Spinal cord (tissue), 10 donors: ENCODE data around the gene ADGRD2. TPM values are rescaled to one million over a fixed set of nuclear protein-coding genes. Genes with fewer than 3 reads are reported as not detected.

ENCODE experiments used
- DNase-seq, 6 donors: peaks; one replicate each; pipeline versions ENCODE4 v3.0.0 to v3.0.0-alpha.2; 2013 to 2015; ENCODE audit warnings: low spot score in 6 of 6, low read depth in 4 of 6
- H3K27ac ChIP-seq: one replicate; pipeline ENCODE4 v1.5.1; 2013; ENCODE audit warnings: low read depth, low read length, control low read depth
- H3K27me3 ChIP-seq: one replicate; pipeline ENCODE4 v1.6.1; 2013; ENCODE audit warnings: low read length; ENCODE audit not compliant: control insufficient read depth, insufficient read depth
- H3K36me3 ChIP-seq: one replicate; pipeline ENCODE4 v1.6.1; 2013; ENCODE audit warnings: low read length; ENCODE audit not compliant: control insufficient read depth, insufficient read depth
- H3K4me1 ChIP-seq: one replicate; pipeline ENCODE4 v1.6.1; 2013; ENCODE audit warnings: low read length; ENCODE audit not compliant: control insufficient read depth, insufficient read depth
- H3K4me3 ChIP-seq: one replicate; pipeline ENCODE4 v1.5.1; 2013; ENCODE audit warnings: low read depth, low read length, control low read depth
- H3K9me3 ChIP-seq: one replicate; pipeline ENCODE4 v1.6.1; 2013; ENCODE audit warnings: low read length; ENCODE audit not compliant: control insufficient read depth, insufficient read depth
- WGBS: methylation state at CpG from one replicate; pipeline ENCODE4 v1.1.5; 2013; ENCODE audit warnings: missing lambda C conversion rate; ENCODE audit not compliant: insufficient coverage; 5-methylcytosine and 5-hydroxymethylcytosine counted together
- polyA plus RNA-seq, 2 donors: library from polyadenylated mRNA; unstranded; fragments of 120-200 nt; gene quantifications; one replicate each; pipeline ENCODE4 v1.2.1, GENCODE V29; 2013; ENCODE audit not compliant: insufficient read length in 2 of 2
- total RNA-seq, 2 donors: library from RNA; depleted of rRNA in 1 of 2; stranded (reverse); fragments of 120-200 nt in 1 of 2; fragments of >200 nt in 1 of 2; gene quantifications; one replicate each; pipeline versions ENCODE4 v1.2.3 to v1.2.4, GENCODE V29; 2013 to 2014
- donor health status: healthy.

The ADGRD2 gene
- total and polyA plus RNA-seq, 4 donors: 0.50 to 29.7 (median 15.2) TPM

DNA sequence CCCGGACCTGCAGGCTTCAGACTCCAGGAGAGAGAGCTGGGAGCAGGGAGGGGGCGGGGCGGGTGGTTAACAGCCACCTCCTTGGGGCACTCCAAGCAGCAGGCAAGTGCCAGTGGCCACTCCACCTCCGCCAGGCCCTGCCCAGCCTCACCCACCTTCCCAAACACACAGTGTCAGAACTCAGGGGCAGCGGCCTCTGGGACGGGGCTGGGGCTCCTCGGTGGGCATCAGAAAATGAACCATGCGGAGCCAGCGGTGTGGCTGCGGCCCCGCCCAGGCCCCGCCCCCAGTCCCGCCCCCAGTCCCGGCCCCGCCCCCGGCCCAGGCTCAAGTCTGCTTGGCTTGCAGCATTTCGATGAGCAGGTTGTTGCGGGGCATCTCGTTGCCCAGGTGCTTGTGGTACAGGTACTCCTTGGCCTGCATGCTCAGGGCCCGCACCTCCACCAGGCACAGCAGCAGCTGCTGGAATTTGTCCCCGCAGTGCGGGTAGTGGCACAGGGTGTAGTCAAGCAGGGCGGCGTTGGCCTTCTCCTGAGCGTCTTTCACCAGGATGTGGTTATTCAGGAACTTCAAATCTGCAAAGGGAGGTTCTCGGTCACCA, 32.3 kb downstream of the ADGRD2 start:
- 34% methylated on average over 23 of the region's 26 CpGs for WGBS
- no peak overlapping the region for H3K4me3 ChIP-seq
- H3K36me3 ChIP-seq: no peaks in the 10 kb centered on the region
- H3K4me1 ChIP-seq: peaks cover 21% of the 10 kb centered on the region
- no peak overlapping the region for H3K27ac ChIP-seq
- H3K9me3 ChIP-seq: no peaks in the 10 kb centered on the region
- peaks cover 48% of the 10 kb centered on the region for H3K27me3 ChIP-seq
- DNase-seq: no peak

DNA sequence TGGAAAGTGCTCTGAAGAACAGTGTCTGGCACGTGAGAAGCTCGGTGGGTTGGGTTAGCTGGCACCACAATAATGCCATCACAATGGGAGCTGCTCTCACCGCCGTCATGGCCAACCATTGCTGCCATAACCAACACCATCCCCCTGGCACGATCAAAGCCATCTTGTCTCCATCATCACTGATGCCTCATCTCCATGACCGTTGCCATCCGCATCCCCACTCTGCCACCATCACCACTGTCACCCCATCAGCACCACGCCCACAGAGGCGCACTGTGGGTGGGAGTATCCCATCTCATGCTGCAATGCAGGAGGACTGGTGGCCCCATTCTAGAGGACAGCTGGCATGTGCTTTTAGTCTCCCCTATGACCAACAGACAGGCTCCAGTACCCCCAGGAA, 33.2 kb downstream of the ADGRD2 start:
- Histone ChIP-seq H3K27me3 (peaks cover 46% of the 10 kb centered on the region), H3K9me3 (no peaks in the 10 kb centered on the region), H3K36me3 (no peaks in the 10 kb centered on the region), H3K27ac (no peak overlapping the region), H3K4me1 (peaks cover 17% of the 10 kb centered on the region), H3K4me3 (no peak overlapping the region)
- WGBS: 93% methylated on average over 9 of the region's 9 CpGs
- DNase-seq: no peak

DNA sequence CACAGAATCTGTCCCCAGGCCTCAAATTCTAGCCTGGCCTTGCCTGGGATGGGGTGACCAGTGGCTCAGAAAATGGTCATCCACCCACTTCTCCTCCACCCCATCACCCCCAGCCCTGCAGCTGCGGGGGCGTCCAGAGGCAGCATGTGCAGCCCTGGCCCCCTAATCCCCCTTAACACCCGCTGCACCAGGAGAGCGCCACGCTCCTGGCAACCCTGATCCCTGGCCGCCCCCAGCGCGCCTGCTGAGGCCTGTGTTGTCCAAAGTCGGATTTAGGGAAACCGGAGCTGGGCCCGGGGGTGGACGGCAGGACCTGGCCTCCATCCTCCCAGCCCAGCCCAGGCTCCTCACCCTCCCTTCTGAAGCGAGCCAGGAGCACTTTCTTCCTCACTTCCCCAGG, 35.0 kb downstream of the ADGRD2 start:
- Histone ChIP-seq H3K27ac (no peak overlapping the region), H3K4me1 (peaks cover 15% of the 10 kb centered on the region), H3K27me3 (peaks cover 47% of the 10 kb centered on the region), H3K36me3 (no peaks in the 10 kb centered on the region), H3K9me3 (no peaks in the 10 kb centered on the region), H3K4me3 (no peak overlapping the region)
- no peak for DNase-seq
- 81% methylated on average over 12 of the region's 13 CpGs for WGBS

DNA sequence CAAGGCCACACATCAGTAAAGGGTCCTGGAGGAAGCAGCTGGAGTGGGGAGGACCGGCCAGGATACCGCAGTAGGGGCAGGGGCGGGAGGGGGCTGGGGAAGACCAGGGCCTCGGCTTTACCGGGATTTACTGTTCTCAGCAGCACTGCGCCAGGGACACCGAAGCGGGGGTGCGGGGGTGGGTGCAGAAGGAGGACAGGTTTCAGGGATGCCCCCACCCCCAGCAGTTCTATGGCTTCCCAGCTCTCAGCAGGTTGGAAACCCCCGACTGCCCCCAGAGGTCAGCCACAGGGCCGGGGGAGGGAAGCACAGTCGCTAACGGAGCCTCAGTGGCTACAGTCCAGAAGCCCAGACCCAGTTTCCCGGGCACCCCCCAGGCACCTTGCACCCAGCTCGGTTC, 35.7 kb downstream of the ADGRD2 start:
- no peaks in the 10 kb centered on the region for H3K9me3 ChIP-seq
- WGBS: 60% methylated on average over 11 of the region's 15 CpGs
- peaks cover 45% of the 10 kb centered on the region for H3K27me3 ChIP-seq
- H3K4me1 ChIP-seq: peaks cover 15% of the 10 kb centered on the region
- DNase-seq: no peak
- H3K27ac ChIP-seq: no peak overlapping the region
- H3K4me3 ChIP-seq: no peak overlapping the region
- no peaks in the 10 kb centered on the region for H3K36me3 ChIP-seq

DNA sequence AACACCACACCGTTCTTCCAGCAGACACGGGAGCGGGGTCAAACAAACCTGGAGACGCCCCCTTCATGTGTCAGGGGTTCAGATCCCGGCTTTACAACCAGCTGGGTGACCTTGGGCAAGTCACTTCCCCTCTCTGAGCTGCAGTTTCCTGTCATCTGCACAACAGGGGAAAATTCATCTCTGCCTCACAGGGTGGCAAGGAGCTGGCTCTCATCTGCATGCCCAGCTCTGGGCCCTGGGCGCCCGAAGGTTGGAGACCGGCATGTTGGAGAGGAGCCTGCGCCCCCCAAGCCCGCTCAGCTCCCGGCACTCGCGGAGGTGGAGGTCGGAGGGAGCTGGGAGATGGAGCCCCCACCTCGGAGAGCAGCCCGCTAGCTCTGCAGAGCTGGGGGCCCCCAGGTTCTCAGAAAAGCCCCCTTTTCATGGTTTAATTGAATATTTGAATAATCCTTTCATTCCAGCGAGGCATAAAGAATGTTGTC, 36.6 kb downstream of the ADGRD2 start:
- Histone ChIP-seq H3K4me3 (no peak overlapping the region), H3K36me3 (no peaks in the 10 kb centered on the region), H3K4me1 (peaks cover 12% of the 10 kb centered on the region), H3K27me3 (peaks cover 44% of the 10 kb centered on the region), H3K9me3 (no peaks in the 10 kb centered on the region), H3K27ac (no peak overlapping the region)
- DNase-seq: no peak
- WGBS: 26% methylated on average over 15 of the region's 17 CpGs

DNA sequence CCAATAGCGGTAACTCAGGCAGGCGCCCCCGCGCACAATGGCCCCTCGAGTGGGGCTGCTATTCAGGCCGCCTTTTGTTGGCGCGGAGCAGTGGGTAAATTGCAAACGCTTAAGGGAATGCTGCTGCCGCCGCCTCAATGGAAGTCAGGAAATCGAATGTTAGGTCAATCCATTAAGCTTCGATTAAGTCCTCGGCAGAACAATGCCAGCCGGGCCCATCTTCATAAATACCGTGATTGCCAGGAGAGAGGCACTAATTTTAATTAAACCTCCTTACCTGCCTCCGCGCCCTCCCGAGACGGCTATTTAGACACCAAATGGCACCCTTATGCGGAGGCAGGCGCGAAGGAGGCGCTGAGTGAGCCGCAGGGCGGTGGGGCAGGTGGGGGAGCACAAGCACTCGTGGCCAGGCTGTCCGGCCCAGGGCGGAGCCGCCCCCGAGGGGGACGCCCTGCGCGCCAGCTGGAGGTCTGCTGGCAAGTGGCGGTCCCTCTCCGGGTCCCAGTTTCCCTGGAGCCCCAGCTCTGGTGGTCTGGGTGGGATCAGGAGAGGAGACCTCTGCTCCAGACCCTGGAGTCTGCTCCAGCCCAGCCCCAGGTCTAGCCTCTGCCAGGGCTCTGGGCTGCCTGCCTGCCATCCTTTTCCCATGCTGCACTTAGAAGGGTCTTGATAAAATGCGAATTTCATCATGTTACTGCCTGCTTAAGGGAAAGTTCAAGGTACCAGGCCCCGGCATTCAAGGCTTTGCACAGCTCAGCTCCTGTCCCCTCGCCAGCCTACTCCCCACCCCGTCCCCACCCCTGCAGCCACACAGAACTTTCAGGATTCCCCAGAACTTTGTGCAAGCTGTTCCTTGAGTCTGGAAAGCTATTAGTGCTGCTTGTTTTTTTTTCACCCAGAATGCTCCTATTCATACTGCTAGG, 37.3 kb downstream of the ADGRD2 start:
- WGBS: 16% methylated on average over 36 of the region's 40 CpGs
- Histone ChIP-seq H3K36me3 (no peaks in the 10 kb centered on the region), H3K4me1 (peaks cover 12% of the 10 kb centered on the region), H3K27ac (no peak overlapping the region), H3K4me3 (no peak overlapping the region), H3K27me3 (peaks cover 40% of the 10 kb centered on the region), H3K9me3 (no peaks in the 10 kb centered on the region)
- peak in 2 of 6 donors; percentile 53 to 85 for DNase-seq

DNA sequence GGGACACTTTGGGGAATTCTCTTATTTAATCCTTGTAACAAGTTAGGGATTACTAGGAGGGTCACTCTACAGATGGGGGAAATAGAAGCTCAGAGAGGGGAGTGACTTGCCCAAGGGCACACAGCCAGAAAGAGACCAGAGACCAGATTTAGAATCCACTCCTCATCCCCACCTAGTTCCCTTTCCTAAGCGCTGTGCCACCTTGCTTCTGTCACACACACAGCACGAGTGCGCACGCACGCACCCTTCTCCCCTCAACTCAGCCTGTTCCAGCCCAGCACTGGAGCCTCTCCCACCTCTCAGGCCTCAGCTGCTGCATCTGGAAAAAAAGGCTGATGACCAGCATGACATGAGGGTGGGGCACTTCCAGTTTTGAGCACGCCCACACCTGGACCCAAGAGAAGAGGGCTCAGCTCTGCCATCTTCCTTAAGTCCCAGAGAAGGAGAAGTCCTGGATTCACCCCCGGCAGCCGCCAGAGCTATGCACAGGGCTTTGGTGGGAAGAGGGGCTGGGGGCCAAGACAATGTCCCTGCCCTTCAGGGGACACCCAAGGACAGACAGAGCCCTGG, 38.5 kb downstream of the ADGRD2 start:
- Histone ChIP-seq H3K4me1 (peaks cover 12% of the 10 kb centered on the region), H3K4me3 (no peak overlapping the region), H3K27ac (no peak overlapping the region), H3K9me3 (no peaks in the 10 kb centered on the region), H3K36me3 (peaks cover 3% of the 10 kb centered on the region), H3K27me3 (peaks cover 40% of the 10 kb centered on the region)
- WGBS: 92% methylated on average over 6 of the region's 8 CpGs
- DNase-seq: no peak

DNA sequence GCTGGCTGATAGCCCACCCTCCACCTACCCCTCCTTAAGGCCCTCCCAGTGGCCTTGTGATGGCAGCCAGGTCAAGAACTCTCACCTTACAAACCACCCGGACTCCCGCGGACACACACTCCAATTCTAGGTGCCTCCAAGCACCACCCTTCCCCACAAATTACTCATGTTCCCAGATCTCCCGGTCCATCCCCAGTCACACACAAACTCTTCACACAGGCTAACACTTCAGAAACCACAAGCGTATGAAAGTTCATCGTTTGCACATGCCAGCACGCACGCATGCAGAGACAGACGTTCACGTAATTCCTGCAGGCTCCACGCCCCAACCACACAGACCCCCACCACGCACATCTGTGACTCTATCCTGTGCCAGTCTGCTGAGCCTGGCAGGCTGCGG, 39.0 kb downstream of the ADGRD2 start:
- WGBS: 79% methylated on average over 13 of the region's 13 CpGs
- Histone ChIP-seq H3K9me3 (no peaks in the 10 kb centered on the region), H3K4me1 (peaks cover 12% of the 10 kb centered on the region), H3K27ac (no peak overlapping the region), H3K36me3 (peaks cover 3% of the 10 kb centered on the region), H3K27me3 (peaks cover 40% of the 10 kb centered on the region), H3K4me3 (no peak overlapping the region)
- peak in 1 of 6 donors; percentile 13 for DNase-seq

DNA sequence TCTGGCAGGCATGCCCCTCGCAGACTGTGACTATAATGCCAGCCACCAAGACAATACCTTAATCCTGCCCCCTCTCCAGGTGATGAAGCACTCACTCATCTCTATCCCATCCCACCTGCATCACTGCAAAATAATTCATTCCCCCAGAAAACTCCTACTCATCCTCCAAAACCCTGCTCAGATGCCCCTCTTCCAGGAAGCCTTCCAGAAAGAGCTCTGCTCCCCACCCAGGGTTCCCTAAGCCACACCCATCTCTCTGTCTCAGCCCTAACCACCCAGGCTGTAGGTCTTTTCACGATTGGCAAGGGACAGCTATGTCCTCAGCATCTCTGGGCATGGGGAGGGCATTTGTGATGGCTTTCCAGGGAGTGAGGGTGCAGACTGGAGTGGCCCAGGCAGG, 39.8 kb downstream of the ADGRD2 start:
- Histone ChIP-seq H3K27me3 (peaks cover 41% of the 10 kb centered on the region), H3K9me3 (no peaks in the 10 kb centered on the region), H3K36me3 (peaks cover 3% of the 10 kb centered on the region), H3K4me3 (no peak overlapping the region), H3K4me1 (peaks cover 12% of the 10 kb centered on the region), H3K27ac (no peak overlapping the region)
- no peak for DNase-seq
- WGBS: 90% methylated on average over 2 of the region's 2 CpGs
